Trophoblast cell (in vitro differentiated cells and primary cell): ENCODE data around the gene CRYBA2.
A peak's percentile ranks its signal among the peaks of the same experiment; 100 is the strongest.

Experiments used
- DNase-seq, 2 donors: peaks; one replicate each; pipeline ENCODE4 v3.0.0-alpha.2; 2016
- H2AFZ ChIP-seq: 2 replicates; pipeline ENCODE4 v1.6.1; 2013; ENCODE audit warnings: low read length, moderate library complexity, mild to moderate bottlenecking; ENCODE audit not compliant: insufficient read depth, poor library complexity
- H2AK5ac ChIP-seq: 2 replicates; pipeline ENCODE4 v1.6.1; 2013; ENCODE audit warnings: mild to moderate bottlenecking, low read length
- H2BK120ac ChIP-seq: 2 replicates; pipeline ENCODE4 v1.6.1; 2013; ENCODE audit warnings: low read length, mild to moderate bottlenecking, moderate library complexity; ENCODE audit not compliant: insufficient read depth, poor library complexity
- H2BK12ac ChIP-seq: 2 replicates; pipeline ENCODE4 v1.6.1; 2013; ENCODE audit warnings: mild to moderate bottlenecking, low read length, moderate library complexity
- H2BK5ac ChIP-seq: 2 replicates; pipeline ENCODE4 v1.6.1; 2013; ENCODE audit warnings: low read length, low read depth, moderate library complexity, mild to moderate bottlenecking; ENCODE audit not compliant: poor library complexity
- H3K14ac ChIP-seq: 2 replicates; pipeline ENCODE4 v1.6.1; 2013; ENCODE audit warnings: mild to moderate bottlenecking, low read length
- H3K18ac ChIP-seq: 2 replicates; pipeline ENCODE4 v1.6.1; 2013; ENCODE audit warnings: mild to moderate bottlenecking, low read length
- H3K23ac ChIP-seq: 2 replicates; pipeline ENCODE4 v1.6.1; 2013; ENCODE audit warnings: low read length
- H3K27ac ChIP-seq: 2 replicates; pipeline ENCODE4 v1.5.1; 2013; ENCODE audit warnings: low read depth, mild to moderate bottlenecking, inconsistent platforms, low read length, moderate library complexity
- H3K27me3 ChIP-seq: 2 replicates; pipeline ENCODE4 v1.6.1; 2013; ENCODE audit warnings: inconsistent platforms, mild to moderate bottlenecking, low read length, moderate library complexity; ENCODE audit not compliant: insufficient read depth
- H3K36me3 ChIP-seq, 2 experiments: 1 replicate in 1 of 2; 2 replicates in 1 of 2; pipeline ENCODE4 v1.6.1; 2013; ENCODE audit warnings: low read length in 2 of 2, mild to moderate bottlenecking in 2 of 2, moderate library complexity in 1 of 2; ENCODE audit not compliant: insufficient read depth in 2 of 2, control insufficient read depth in 1 of 2
- H3K4ac ChIP-seq: 2 replicates; pipeline ENCODE4 v1.6.1; 2013; ENCODE audit warnings: low read depth, mild to moderate bottlenecking, low read length, moderate library complexity
- H3K4me1 ChIP-seq, 2 experiments: 1 replicate in 1 of 2; 2 replicates in 1 of 2; pipeline ENCODE4 v1.6.1; 2013; ENCODE audit warnings: low read length in 2 of 2, mild to moderate bottlenecking in 2 of 2, moderate library complexity in 1 of 2; ENCODE audit not compliant: insufficient read depth in 2 of 2, control insufficient read depth in 1 of 2
- H3K4me2 ChIP-seq: 2 replicates; pipeline ENCODE4 v1.6.1; 2013; ENCODE audit warnings: inconsistent platforms, mild to moderate bottlenecking, low read length, moderate library complexity
- H3K4me3 ChIP-seq: 2 replicates; pipeline ENCODE4 v1.5.1; 2013; ENCODE audit warnings: mild to moderate bottlenecking, low read depth, low read length, inconsistent platforms
- H3K79me1 ChIP-seq: one replicate; pipeline ENCODE4 v1.6.1; 2013; ENCODE audit warnings: low read length
- H3K79me2 ChIP-seq: 2 replicates; pipeline ENCODE4 v1.6.1; 2013; ENCODE audit warnings: low read length, mild to moderate bottlenecking; ENCODE audit not compliant: control insufficient read depth, insufficient read depth, poor library complexity
- H3K9ac ChIP-seq: 2 replicates; pipeline ENCODE4 v1.6.1; 2013; ENCODE audit warnings: mild to moderate bottlenecking, low read length
- H3K9me3 ChIP-seq: 2 replicates; pipeline ENCODE4 v1.6.1; 2013; ENCODE audit warnings: low read depth, mild to moderate bottlenecking, control low read depth, inconsistent platforms, low read length; ENCODE audit not compliant: insufficient read depth
- H4K12ac ChIP-seq: 2 replicates; pipeline ENCODE4 v1.6.1; 2013; ENCODE audit warnings: low read depth, mild to moderate bottlenecking, low read length, moderate library complexity
- H4K8ac ChIP-seq: 2 replicates; pipeline ENCODE4 v1.6.1; 2013; ENCODE audit warnings: low read depth, mild to moderate bottlenecking, low read length, moderate library complexity
- H4K91ac ChIP-seq: one replicate; pipeline ENCODE4 v1.6.1; 2013; ENCODE audit warnings: low read depth, mild to moderate bottlenecking, low read length, moderate library complexity
- WGBS: extraction: QIAGEN DNeasy Blood & Tissue Kit; methylation state at CpG from one replicate; pipeline ENCODE4 v1.1.7; 2013; ENCODE audit warnings: missing lambda C conversion rate; ENCODE audit not compliant: insufficient read length, insufficient coverage; ENCODE audit errors: extremely low coverage; 5-methylcytosine and 5-hydroxymethylcytosine counted together

Gene CRYBA2

DNA sequence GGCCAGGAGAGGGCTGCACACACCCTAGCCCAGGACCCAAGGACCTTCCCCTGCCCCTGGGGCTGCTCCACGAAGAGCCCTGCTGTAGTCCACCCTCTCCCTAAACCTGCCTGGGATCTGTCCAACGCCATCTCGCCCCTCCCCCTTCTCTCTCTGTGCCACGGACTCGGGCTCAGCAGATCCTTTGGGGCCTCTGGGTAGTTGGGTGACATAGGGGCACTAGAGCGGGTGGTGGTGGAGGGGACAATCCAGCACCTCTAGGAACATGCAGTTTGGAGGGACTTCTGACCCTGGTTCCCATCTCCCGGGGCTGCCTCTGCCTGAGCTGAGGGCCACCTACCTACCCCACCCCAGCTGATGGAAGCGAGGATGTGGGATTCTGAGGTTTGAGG, 7.3 kb upstream of the CRYBA2 start:
- peaks cover 4% of the 10 kb centered on the region for H3K9me3 ChIP-seq
- H3K79me1 ChIP-seq: no peaks in the 10 kb centered on the region
- H2BK5ac ChIP-seq: no peak overlapping the region
- no CpG with 5 or more reads among the region's 8 CpGs for whole genome bisulfite sequencing
- no peak overlapping the region for H2BK12ac ChIP-seq
- no peak overlapping the region for H3K18ac ChIP-seq
- no peak overlapping the region for H3K27ac ChIP-seq
- H2BK120ac ChIP-seq: no peak overlapping the region
- no peak overlapping the region for H3K23ac ChIP-seq
- peaks cover 19 to 23% of the 10 kb centered on the region in 2 experiments for H3K4me1 ChIP-seq
- H3K14ac ChIP-seq: no peak overlapping the region
- no peak for DNase-seq
- no peak overlapping the region for H3K4me3 ChIP-seq
- H3K79me2 ChIP-seq: no peaks in the 10 kb centered on the region
- H3K4ac ChIP-seq: no peak overlapping the region
- no peak overlapping the region for H4K12ac ChIP-seq
- peaks cover 53% of the 10 kb centered on the region for H3K27me3 ChIP-seq
- H4K91ac ChIP-seq: no peak overlapping the region
- H3K4me2 ChIP-seq: no peak overlapping the region
- H2AFZ ChIP-seq: no peak overlapping the region
- no peaks in the 10 kb centered on the region for H3K36me3 ChIP-seq
- H4K8ac ChIP-seq: no peak overlapping the region
- no peak overlapping the region for H2AK5ac ChIP-seq
- no peak overlapping the region for H3K9ac ChIP-seq

DNA sequence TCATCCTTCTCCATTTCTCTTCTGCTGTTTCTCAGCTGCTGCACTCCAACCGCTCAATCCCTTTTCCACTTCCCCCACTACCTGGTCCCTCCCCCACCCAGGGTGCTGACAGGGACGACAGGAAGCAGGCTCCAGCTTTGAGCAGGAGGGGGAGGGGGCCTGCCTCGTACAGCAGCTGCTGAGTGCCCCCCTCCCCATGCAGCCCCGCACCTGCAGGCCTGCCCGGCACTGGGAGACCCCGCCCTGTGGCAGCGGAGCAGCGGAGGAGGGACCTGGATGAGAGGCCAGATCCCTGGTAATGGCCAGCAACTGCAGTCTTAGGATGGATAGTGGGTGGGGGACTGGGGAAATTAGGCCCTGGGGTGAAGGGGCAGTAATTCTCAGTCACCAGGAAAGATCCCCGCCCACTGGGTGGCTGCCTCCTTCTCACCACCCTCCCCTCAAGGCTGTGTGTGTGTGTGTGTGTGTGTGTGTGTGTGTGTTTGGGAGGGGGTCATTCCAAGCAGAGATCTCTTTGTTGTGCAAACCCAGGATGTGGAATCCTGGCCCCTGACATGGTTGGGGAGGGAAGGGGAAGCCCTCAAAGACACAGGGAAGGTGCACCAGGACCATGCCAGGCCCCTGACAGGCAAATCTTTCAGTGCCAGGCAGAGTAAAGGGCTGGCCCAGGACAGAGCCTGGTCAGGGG, 6.8 kb upstream of the CRYBA2 start:
- DNase-seq: no peak
- Histone ChIP-seq H3K4me2 (peak overlapping the region; percentile 28), H2BK5ac (no peak overlapping the region), H4K12ac (no peak overlapping the region), H3K23ac (no peak overlapping the region), H2BK120ac (no peak overlapping the region), H3K79me1 (no peaks in the 10 kb centered on the region), H2BK12ac (no peak overlapping the region), H3K9ac (no peak overlapping the region), H3K14ac (no peak overlapping the region), H3K9me3 (peaks cover 4% of the 10 kb centered on the region), H2AK5ac (no peak overlapping the region), H3K4me3 (peak overlapping the region; percentile 30), H3K18ac (no peak overlapping the region), H3K79me2 (no peaks in the 10 kb centered on the region), H3K27ac (no peak overlapping the region), H3K27me3 (peaks cover 59% of the 10 kb centered on the region), H3K4ac (no peak overlapping the region), H3K4me1 (peaks cover 19 to 23% of the 10 kb centered on the region in 2 experiments), H3K36me3 (no peaks in the 10 kb centered on the region), H4K8ac (no peak overlapping the region), H4K91ac (no peak overlapping the region), H2AFZ (no peak overlapping the region)
- no CpG with 5 or more reads among the region's 9 CpGs for WGBS

GRCh38 chr2:218999021-218999880, 6.0 kb upstream of the CRYBA2 start:
- no peak overlapping the region for H3K14ac ChIP-seq
- H3K4me2 ChIP-seq: peak overlapping the region; percentile 30
- no peak overlapping the region for H2BK12ac ChIP-seq
- H3K9me3 ChIP-seq: peaks cover 6% of the 10 kb centered on the region
- H3K27ac ChIP-seq: no peak overlapping the region
- H4K8ac ChIP-seq: no peak overlapping the region
- H3K79me1 ChIP-seq: no peaks in the 10 kb centered on the region
- no peak overlapping the region for H4K91ac ChIP-seq
- H2AK5ac ChIP-seq: no peak overlapping the region
- DNase-seq: no peak
- H3K4ac ChIP-seq: no peak overlapping the region
- peaks cover 63% of the 10 kb centered on the region for H3K27me3 ChIP-seq
- H3K79me2 ChIP-seq: no peaks in the 10 kb centered on the region
- H2BK120ac ChIP-seq: no peak overlapping the region
- H2BK5ac ChIP-seq: no peak overlapping the region
- H3K9ac ChIP-seq: no peak overlapping the region
- no peak overlapping the region for H3K18ac ChIP-seq
- no peak overlapping the region for H4K12ac ChIP-seq
- H3K23ac ChIP-seq: no peak overlapping the region
- peaks cover 19 to 23% of the 10 kb centered on the region in 2 experiments for H3K4me1 ChIP-seq
- no peaks in the 10 kb centered on the region for H3K36me3 ChIP-seq
- no peak overlapping the region for H2AFZ ChIP-seq
- no CpG with 5 or more reads among the region's 10 CpGs for WGBS
- no peak overlapping the region for H3K4me3 ChIP-seq

DNA sequence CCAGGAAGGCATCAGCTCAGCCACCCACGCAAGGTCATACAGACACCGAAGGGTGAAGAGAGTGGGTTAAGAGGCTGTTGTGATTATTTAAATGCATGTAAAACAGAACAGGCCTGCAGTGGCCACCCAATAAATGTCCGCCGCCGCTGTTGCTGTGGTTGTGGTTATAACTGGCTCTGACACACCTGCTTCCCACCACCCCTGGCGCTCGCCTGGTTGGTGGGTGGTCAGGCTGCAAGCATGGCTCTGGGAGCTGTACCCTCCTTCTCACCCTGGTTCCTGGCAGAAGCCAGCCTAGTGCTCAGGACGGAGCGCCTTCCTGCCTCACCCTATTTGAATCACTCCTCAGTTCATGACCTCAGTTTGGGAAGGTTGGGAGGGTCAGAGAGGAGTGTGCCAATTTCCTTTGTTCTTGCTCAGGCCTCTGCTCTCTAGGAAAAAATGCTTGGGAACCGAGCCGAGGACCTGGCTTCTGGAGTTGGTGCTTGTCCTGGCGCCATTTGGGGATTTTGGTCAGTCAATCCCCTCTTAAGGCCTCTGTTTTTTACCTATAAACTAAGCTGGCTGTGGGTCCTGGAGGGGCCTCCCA, 5.3 kb upstream of the CRYBA2 start:
- Histone ChIP-seq H3K9ac (no peak overlapping the region), H2BK120ac (no peak overlapping the region), H3K36me3 (no peaks in the 10 kb centered on the region), H3K4me1 (peaks cover 23 to 30% of the 10 kb centered on the region in 2 experiments), H4K8ac (no peak overlapping the region), H3K14ac (no peak overlapping the region), H3K9me3 (peaks cover 4% of the 10 kb centered on the region), H4K12ac (no peak overlapping the region), H3K4me2 (no peak overlapping the region), H3K79me2 (no peaks in the 10 kb centered on the region), H3K27me3 (peaks cover 63% of the 10 kb centered on the region), H3K4me3 (no peak overlapping the region), H3K23ac (no peak overlapping the region), H4K91ac (no peak overlapping the region), H3K79me1 (no peaks in the 10 kb centered on the region), H3K27ac (no peak overlapping the region), H2AFZ (no peak overlapping the region), H2AK5ac (no peak overlapping the region), H2BK5ac (no peak overlapping the region), H2BK12ac (no peak overlapping the region), H3K4ac (no peak overlapping the region), H3K18ac (no peak overlapping the region)
- WGBS: no CpG with 5 or more reads among the region's 12 CpGs
- DNase-seq: no peak
